ENCODE measurements around the gene HMBS. TPM values are rescaled to one million over a fixed set of nuclear protein-coding genes. Genes with fewer than 3 reads are reported as not detected.
A peak's percentile ranks its signal among the peaks of the same experiment; 100 is the strongest.
"Not testable (repeated sequence)": the region's sequence is repeated elsewhere in the genome, so short reads cannot be mapped to it uniquely, and the experiment has no call there.

The HMBS gene
- polyA plus RNA-seq (ENCODE audit: insufficient read length) = 26.7 TPM
- long read RNA-seq, donor 1, transcript HMBS-201 (14 exons, 1,501 nt) = major isoform, 13 of 15 reads
- long read RNA-seq, donor 1, partial matches to known transcripts = 0 of 15 reads
- long read RNA-seq, donor 1, other reads (novel, unspliced or antisense) = 0 of 15 reads
- long read RNA-seq, donor 2, transcript HMBS-201 (14 exons, 1,501 nt) = major isoform, 10 of 11 reads
- long read RNA-seq, donor 2, partial matches to known transcripts = 0 of 11 reads
- long read RNA-seq, donor 2, other reads (novel, unspliced or antisense) = 0 of 11 reads
- long read RNA-seq, donor 3, partial matches to known transcripts = 0 of 4 reads
- long read RNA-seq, donor 3, other reads (novel, unspliced or antisense) = 0 of 4 reads
- long read RNA-seq, donor 4 = 0 reads
- long read RNA-seq, donor 5, transcript HMBS-201 (14 exons, 1,501 nt) = major isoform, 15 of 17 reads
- long read RNA-seq, donor 5, partial matches to known transcripts = 0 of 17 reads
- long read RNA-seq, donor 5, other reads (novel, unspliced or antisense) = 0 of 17 reads
- long read RNA-seq, donor 6, partial matches to known transcripts = 0 of 6 reads
- long read RNA-seq, donor 6, other reads (novel, unspliced or antisense) = 0 of 6 reads
- long read RNA-seq, donor 7, transcript HMBS-201 (14 exons, 1,501 nt) = major isoform, 7 of 16 reads
- long read RNA-seq, donor 7, partial matches to known transcripts = 7 of 16 reads
- long read RNA-seq, donor 7, other reads (novel, unspliced or antisense) = 0 of 16 reads
- long read RNA-seq, donor 8, transcript HMBS-201 (14 exons, 1,501 nt) = major isoform, 5 of 5 reads
- long read RNA-seq, donor 8, partial matches to known transcripts = 0 of 5 reads
- long read RNA-seq, donor 8, other reads (novel, unspliced or antisense) = 0 of 5 reads

DNA sequence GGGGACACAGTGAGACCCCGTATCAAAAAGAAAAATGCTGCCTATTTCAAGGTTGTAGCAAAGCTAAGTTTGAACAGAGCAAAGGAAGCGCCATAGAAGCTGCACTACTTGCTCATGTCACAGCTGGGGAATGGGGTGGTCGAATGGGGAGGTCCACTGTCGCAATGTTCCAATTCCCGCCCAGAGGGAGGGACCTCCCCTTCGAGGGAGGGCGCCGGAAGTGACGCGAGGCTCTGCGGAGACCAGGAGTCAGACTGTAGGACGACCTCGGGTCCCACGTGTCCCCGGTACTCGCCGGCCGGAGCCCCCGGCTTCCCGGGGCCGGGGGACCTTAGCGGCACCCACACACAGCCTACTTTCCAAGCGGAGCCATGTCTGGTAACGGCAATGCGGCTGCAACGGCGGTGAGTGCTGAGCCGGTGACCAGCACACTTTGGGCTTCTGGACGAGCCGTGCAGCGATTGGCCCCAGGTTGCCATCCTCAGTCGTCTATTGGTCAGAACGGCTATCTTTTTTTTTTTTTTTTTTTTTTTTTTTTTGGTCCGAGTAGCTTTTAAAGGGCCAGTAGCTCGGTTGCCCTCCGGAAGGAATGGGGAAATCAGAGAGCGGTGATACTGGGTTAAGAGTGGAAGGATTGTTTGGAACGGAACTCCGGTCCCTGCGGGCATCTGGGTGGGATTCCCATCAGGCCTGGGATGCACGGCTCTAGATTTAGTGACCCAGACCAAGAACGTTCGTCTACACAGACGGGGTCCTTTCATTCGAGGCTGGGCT lies at the start of gene HMBS:
HMBS (plus strand) TSS at position 219 of the 774 bp plus-strand sequence; CDS start at position 372, 153 bp downstream.
- DNase-seq = peak; percentile 96

DNA sequence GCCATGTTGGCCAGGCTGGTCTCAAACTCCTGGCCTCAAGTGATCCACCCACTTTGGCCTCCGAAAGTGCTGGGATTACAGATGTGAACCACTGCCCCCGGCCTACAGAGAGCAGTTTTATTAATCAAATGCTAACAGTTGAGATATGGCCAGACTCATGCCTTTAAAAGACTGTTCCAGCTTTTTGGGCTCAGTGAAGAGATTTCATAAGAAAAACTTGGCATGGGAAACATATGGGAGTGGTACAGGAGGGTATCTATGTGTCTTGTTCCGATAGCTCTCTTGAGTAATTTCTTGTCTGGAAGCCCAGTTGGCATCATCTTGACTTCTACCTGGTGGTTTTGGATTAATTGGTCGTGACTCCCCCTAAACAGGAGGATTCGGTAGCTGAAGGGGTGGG lies 45.8 kb upstream of the HMBS start:
- DNase-seq = no peak

GRCh38 chr11:119039471-119039870 lies 45.2 kb upstream of the HMBS start:
- DNase-seq = not testable (repeated sequence)

- no peak for DNase-seq
Observed at GRCh38 chr11:119041821-119042514, 42.7 kb upstream of the HMBS start.

DNA sequence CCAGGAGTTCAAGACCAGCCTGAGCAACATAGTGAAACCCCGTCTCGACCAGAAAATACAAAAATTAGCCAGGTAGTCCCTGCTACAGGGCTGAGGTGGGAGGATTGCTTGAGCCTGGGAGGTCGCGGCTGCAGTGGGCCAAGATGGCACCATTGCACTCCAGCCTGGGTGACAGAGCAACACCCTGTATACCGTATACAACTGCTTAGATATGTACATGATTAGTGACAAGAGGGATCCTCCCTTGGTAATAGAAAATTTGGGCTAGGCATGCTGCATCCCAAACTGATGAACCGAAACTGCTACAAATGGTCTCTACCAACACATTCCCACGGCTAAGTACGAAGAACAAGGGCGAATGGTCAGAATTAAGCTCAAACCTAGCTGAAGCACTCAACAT lies 41.8 kb upstream of the HMBS start:
- DNase-seq = no peak

DNA sequence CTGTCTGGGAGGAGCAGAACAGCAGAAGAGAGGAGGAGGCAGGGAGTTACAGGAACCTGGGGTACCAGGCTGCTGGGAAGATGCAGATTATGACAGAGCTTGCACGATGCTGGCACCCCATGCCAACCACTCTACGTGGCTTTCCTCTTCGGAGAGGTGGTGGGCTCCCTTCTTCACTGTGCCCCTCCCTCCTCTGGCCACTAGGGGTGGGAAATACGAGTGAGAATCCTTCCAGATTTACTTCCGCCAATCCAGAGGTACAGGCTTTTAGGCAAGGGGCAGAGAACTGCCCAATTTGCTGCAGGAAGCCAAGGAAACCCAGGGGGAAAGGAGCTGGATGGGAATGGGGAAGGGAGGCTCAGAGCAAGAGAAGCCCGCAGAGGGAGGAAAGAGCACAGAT lies 40.0 kb upstream of the HMBS start:
- DNase-seq = no peak

DNA sequence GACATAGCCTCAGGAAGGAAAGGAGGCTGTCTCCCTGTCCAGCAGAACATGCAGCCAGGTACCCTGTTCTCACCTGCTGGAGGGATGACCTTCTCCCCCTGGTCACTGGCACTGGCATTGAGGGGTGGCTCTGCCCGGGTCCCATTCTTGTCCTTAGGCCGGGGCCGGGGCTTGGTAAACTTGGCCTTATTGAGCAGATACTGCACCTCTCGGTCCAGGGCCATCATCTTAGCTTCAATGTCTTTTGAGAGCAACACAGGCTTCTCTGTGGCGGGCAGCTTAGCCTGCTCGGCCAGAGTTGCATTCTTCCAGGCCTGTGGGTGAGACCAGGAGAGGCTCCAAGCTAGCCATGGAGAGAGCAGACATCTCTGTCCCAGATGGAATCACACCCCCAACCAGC lies 38.2 kb upstream of the HMBS start:
- no peak for DNase-seq

GRCh38 chr11:119047205-119047604 lies 37.5 kb upstream of the HMBS start:
- no peak for DNase-seq

GRCh38 chr11:119048644-119049043 lies 36.0 kb upstream of the HMBS start:
- DNase-seq = no peak

GRCh38 chr11:119049081-119049480 lies 35.6 kb upstream of the HMBS start:
- DNase-seq = no peak

DNA sequence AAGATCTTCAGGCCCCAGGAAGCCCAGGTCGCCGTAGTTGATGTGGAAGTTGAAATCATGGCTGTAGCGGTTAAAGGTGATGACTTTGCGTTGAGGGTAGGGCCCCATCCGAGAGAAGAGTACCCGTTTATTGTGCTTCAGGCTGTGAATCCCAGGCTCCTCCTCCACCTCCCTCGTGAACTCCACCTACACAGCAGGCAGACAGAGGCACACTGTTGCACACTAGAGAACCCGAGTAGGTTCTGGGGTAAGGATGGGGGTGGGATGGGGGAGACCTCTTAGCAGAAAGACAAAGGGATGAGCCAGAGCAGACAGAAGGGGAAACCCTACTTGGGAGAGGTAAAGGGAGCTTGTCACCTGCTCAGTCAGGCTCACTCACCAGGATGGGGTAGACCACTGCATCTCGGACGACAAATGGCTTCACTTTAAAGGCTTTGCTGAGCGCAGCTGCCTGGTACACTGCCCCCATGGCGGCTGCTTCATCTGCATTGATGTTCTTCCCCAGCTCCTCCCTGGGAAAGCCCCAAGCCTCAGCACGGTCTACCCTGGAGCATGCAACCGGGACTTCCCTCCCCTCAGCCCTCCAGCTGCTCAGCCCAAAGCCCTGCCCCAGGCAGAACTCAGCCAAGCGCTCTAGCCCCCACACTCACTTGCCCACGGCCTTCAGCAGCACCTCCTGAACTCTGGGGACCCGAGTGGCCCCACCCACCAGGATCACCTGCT lies 33.1 kb upstream of the HMBS start:
- DNase-seq = no peak

DNA sequence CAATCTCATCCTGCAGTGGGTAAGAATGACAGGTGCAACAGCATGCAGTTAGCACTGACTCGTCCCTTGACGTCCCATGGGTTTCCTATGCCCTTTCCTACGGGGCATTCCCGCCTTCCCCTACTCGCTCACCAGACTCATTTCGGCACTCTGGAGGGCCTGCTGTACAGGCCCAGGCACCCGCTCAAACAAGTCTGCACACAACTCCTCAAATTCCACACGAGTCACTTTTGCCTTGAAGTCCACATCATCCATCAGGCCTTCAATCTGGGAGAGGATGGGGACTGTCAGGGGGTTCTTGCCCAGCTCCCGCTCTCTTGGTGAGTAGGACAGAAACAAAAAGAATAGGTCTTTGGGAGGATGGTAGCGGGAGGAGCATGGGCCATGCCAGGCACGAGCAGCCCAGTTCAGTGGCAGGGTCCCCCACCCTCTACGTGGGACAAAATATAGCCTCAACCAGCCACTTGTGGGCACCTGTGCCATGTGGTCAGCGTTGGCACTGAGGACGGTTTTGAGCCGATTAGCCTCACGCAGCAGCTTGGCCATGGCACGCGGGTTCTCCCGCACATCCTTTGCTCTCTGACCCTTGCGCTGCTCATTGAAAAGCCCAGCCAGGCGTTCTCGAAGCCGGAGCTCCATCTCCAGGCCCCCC lies 32.4 kb upstream of the HMBS start:
- DNase-seq = no peak

GRCh38 chr11:119054418-119054817 lies 30.3 kb upstream of the HMBS start:
- no peak for DNase-seq

GRCh38 chr11:119055901-119056300 lies 28.8 kb upstream of the HMBS start:
- DNase-seq = no peak

DNA sequence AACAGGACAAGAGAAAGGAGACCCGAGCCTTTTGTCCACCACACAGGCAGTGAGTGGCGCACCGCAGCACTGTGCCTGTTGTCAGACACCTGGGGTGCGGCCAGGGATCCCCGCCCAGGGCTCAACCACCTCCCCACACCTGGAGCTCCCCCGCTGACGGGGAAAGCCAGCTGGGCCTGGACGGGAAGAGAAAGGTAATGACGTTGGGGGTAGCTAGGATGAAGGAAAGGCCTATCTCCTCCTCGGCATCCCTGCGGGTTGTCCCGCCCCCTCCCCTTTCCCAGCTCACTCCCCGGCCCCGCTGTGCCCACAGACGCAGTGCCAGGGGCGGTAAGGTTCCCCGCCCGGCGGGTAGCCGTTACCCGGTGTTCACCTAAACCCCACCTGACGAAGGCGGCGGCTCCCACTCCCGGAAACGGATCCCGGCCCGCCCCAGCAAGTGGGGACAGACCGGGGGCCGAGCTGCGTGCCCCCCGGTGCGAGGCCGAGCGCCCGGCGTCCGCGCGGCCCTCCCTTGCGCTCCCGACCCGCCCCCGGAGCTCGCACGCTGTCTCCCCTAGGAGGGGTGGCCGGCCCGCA lies 28.2 kb upstream of the HMBS start:
- no peak for DNase-seq

DNA sequence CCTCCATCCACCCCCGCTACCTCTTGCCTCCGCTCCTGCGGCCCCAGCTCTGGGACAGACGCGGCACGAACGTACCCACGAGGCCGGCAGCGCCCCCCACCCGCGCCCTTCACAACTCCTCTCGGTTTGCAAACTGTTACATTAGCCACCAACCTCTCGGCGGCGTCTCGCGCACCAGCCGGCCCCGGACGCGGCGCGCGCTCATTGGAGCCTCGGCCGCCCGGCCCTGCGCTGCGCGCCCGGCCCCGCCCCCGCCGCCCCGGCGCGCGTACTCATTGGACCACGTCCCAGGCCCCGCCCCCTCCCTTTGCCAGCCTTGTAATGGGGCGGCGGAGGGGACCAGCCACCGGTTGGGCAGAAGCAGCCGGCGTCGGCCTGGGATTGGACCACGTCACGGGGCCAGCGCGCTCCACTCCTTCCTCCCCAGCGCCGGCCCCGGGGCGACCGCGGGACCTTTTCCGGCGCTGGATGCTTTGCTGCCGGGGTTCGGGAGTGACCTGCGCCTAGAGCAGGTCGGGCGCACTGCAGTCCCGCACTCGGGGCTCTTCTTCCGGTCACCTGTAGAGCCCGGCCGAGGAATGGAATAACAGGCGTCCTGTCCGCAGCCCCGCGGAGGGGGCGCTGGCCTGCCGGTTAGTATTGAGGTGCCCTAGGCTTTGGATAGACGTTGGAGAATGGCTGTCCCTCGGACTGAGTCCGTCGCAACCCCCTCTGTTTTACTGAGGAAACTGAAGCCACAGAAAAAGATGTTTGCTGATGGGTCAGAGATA lies 27.5 kb upstream of the HMBS start, which contains the start of gene HYOU1:
HYOU1 (minus strand) TSS at position 206 of the 770 bp plus-strand sequence. CDS start 1,045 bp downstream, outside the sequence.
- DNase-seq = peak; percentile 96

GRCh38 chr11:119059128-119059527 lies 25.6 kb upstream of the HMBS start:
- DNase-seq = not testable (repeated sequence)

DNA sequence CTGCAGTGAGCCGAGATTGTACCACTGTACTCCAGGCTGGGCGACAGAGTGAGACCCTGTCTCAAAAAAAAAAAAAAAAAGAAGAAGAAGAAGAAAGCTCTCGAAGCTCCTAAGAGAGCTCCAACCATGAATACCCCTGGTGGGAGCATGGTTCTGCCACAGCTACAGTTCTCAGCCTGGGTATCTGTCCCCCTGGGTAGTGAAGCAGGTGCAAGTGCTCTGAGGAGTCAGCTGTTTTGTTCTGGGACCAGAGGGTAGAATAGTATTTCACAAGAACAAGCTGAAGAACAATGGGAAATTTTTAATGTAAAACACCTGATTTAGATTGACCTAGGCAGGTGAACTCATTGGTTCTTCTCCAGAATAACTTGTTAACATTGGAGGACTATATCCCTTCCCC lies 23.4 kb upstream of the HMBS start:
- DNase-seq = no peak

- no peak for DNase-seq
Observed at GRCh38 chr11:119062779-119063178, 21.9 kb upstream of the HMBS start.

Data from left kidney (tissue), 8 donors.